Osteocyte (in vitro differentiated cells): ENCODE measurements around the gene HSD17B4. TPM values are rescaled to one million over a fixed set of nuclear protein-coding genes. Genes with fewer than 3 reads are reported as not detected.
A peak's percentile ranks its signal among the peaks of the same experiment; 100 is the strongest.
"Not testable (repeated sequence)": the region's sequence is repeated elsewhere in the genome, so short reads cannot be mapped to it uniquely, and the experiment has no call there.

Experiments
- DNase-seq: peaks from one replicate; pipeline ENCODE4 v3.0.0; 2021; ENCODE audit warnings: mixed read lengths; ENCODE audit not compliant: unreplicated experiment; ENCODE audit errors: extremely low spot score
- H3K27ac Mint-ChIP-seq: one replicate; pipeline ENCODE4 v1.8.0; 2021; ENCODE audit warnings: mild to moderate bottlenecking, mixed read lengths; ENCODE audit not compliant: unreplicated experiment
- H3K27me3 Mint-ChIP-seq: one replicate; pipeline ENCODE4 v1.8.0; 2021; ENCODE audit warnings: mixed read lengths; ENCODE audit not compliant: unreplicated experiment
- H3K36me3 Mint-ChIP-seq: one replicate; pipeline ENCODE4 v1.8.0; 2021; ENCODE audit warnings: mixed read lengths; ENCODE audit not compliant: unreplicated experiment
- H3K4me1 Mint-ChIP-seq: one replicate; pipeline ENCODE4 v1.8.0; 2021; ENCODE audit warnings: mixed read lengths; ENCODE audit not compliant: unreplicated experiment
- H3K4me3 Mint-ChIP-seq: one replicate; pipeline ENCODE4 v1.8.0; 2021; ENCODE audit warnings: mild to moderate bottlenecking, moderate library complexity, mixed read lengths; ENCODE audit not compliant: unreplicated experiment
- H3K9me3 Mint-ChIP-seq: one replicate; pipeline ENCODE4 v1.8.0; 2021; ENCODE audit warnings: mixed read lengths; ENCODE audit not compliant: unreplicated experiment
- CTCF ChIP-seq: fragments of 200-600 bp; sonication (generic); IDR thresholded peaks from 2 replicates; pipeline ENCODE4 v1.5.0; 2021; ENCODE audit warnings: antibody characterized with exemption, mild to moderate bottlenecking, moderate library complexity
- total RNA-seq: library from RNA; stranded (reverse); gene quantifications from 2 replicates; pipeline ENCODE4 v1.2.1, GENCODE V29; 2021

Gene HSD17B4
- total RNA-seq, 1 donor from 2014 or later: 100 TPM

- Mint-ChIP-seq H3K36me3 (no peaks in the 10 kb centered on the region), H3K27ac (no peak overlapping the region), H3K4me3 (no peak overlapping the region), H3K27me3 (no peaks in the 10 kb centered on the region), H3K4me1 (peaks cover 15% of the 10 kb centered on the region), H3K9me3 (no peaks in the 10 kb centered on the region)
- no peak for TF ChIP-seq CTCF
- no peak for DNase-seq
Measured at GRCh38 chr5:119409235-119409815, 43.0 kb upstream of the HSD17B4 start.

- no peaks in the 10 kb centered on the region for H3K36me3 Mint-ChIP-seq
Measured at GRCh38 chr5:119410448-119411159, 41.7 kb upstream of the HSD17B4 start.

GRCh38 chr5:119411361-119412278 lies 40.7 kb upstream of the HSD17B4 start:
- peak; percentile 86 for DNase-seq
- Mint-ChIP-seq H3K9me3 (no peaks in the 10 kb centered on the region), H3K36me3 (no peaks in the 10 kb centered on the region)

More at GRCh38 chr5:119410448-119411159, 41.7 kb upstream of the HSD17B4 start:
- no peak for TF ChIP-seq CTCF
- Mint-ChIP-seq H3K27ac (peak overlapping the region; percentile 1), H3K9me3 (no peaks in the 10 kb centered on the region), H3K27me3 (no peaks in the 10 kb centered on the region), H3K4me3 (no peak overlapping the region), H3K4me1 (peaks cover 15% of the 10 kb centered on the region)
- DNase-seq: no peak

GRCh38 chr5:119412279-119413227 lies 39.7 kb upstream of the HSD17B4 start:
- H3K4me1 Mint-ChIP-seq: peaks cover 15% of the 10 kb centered on the region
- peak overlapping the region; percentile 93 for H3K4me3 Mint-ChIP-seq
- H3K27ac Mint-ChIP-seq: no peak overlapping the region
- TF ChIP-seq CTCF: no peak
- peaks cover under 1% of the 10 kb centered on the region for H3K27me3 Mint-ChIP-seq
- H3K36me3 Mint-ChIP-seq: no peaks in the 10 kb centered on the region
- no peak for DNase-seq
- no peaks in the 10 kb centered on the region for H3K9me3 Mint-ChIP-seq

More at GRCh38 chr5:119411361-119412278, 40.7 kb upstream of the HSD17B4 start:
- Mint-ChIP-seq H3K4me3 (peak overlapping the region; percentile 93), H3K27me3 (no peaks in the 10 kb centered on the region), H3K27ac (peak overlapping the region; percentile 97), H3K4me1 (peaks cover 15% of the 10 kb centered on the region)
- TF ChIP-seq CTCF: peak; percentile 95

- not testable (repeated sequence) for H3K4me3 Mint-ChIP-seq, H3K36me3 Mint-ChIP-seq, DNase-seq, H3K27me3 Mint-ChIP-seq, H3K9me3 Mint-ChIP-seq, H3K27ac Mint-ChIP-seq
- peaks cover 17% of the 10 kb centered on the region for H3K4me1 Mint-ChIP-seq
Measured at GRCh38 chr5:119414124-119414734, 38.1 kb upstream of the HSD17B4 start.
